Activated CD4-positive, alpha-beta T cell treated with anti-CD3 and anti-CD28 coated beads, Interleukin-2, Interleukin-4, amounts not matched to agents 100 ng/mL and 50 ng/mL, durations not matched to agents 16 hours and 8 hours (primary cell): ENCODE data around the gene TTC32.
"Not testable (repeated sequence)": the region's sequence is repeated elsewhere in the genome, so short reads cannot be mapped to it uniquely, and the experiment has no call there.

Source experiments
- DNase-seq: peaks from one replicate; pipeline ENCODE4 v3.0.0-alpha.2; 2020; ENCODE audit warnings: low spot score

The TTC32 gene

DNA sequence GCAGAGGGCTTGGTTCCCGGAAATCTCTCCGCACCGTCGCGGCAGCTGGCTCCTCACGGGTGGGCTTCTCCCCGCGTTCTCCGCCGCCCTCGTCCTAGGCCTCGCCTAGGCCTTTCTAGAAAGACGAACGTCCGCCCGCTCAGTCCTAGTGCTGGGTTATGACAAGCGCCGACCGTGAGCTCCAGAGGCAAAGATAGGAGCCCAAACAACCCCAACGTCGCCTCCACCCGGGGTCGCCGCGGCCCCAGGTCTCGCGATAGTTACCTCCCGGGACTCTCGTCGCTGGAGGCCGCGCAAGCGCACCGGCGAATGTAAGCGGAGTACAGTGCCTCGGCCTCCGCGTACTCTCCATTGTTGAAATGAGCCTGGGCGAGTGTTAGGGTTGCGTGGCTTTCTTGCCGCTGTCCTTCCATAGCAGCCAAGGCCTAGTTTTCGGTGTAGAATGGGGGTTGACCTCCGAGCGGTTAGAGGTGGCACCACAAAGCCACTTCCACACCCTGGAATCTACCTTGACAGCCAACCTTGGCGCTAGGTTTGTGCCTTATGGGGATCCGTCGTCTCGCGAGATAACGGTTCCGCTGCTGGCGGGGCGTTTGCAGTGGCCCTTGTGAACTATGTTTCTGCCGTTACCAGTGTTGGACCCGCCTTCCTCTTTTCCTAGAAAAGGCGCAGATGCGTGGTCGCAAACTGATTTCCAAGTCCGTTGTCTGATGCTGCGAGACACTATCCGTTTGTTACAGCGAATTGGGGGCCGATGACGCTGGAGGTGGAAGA, at the start of gene TTC32:
TTC32 (minus strand) TSS at position 542 of the 774 bp plus-strand sequence; CDS start at position 413, 129 bp downstream.
- peak; percentile 95 for DNase-seq

DNA sequence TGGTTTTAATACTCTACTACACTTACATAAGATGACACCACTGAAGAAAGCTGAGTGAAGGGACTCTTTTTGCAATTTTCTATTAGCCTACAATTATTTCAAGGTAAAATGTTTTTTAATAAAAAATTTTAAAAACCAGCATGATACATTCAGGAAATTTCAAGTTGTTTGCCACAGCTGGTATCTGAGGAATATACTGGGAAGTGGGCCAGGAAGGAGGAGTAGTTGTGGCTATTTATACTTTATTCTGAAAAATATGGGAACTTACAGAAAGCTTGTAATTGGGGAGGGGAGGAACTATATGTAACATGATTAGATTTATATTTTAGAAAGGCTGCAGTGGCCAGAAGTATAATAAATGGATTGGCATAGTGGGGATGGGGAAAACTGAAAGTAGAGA, 47.3 kb upstream of the TTC32 start:
- DNase-seq = no peak

DNA sequence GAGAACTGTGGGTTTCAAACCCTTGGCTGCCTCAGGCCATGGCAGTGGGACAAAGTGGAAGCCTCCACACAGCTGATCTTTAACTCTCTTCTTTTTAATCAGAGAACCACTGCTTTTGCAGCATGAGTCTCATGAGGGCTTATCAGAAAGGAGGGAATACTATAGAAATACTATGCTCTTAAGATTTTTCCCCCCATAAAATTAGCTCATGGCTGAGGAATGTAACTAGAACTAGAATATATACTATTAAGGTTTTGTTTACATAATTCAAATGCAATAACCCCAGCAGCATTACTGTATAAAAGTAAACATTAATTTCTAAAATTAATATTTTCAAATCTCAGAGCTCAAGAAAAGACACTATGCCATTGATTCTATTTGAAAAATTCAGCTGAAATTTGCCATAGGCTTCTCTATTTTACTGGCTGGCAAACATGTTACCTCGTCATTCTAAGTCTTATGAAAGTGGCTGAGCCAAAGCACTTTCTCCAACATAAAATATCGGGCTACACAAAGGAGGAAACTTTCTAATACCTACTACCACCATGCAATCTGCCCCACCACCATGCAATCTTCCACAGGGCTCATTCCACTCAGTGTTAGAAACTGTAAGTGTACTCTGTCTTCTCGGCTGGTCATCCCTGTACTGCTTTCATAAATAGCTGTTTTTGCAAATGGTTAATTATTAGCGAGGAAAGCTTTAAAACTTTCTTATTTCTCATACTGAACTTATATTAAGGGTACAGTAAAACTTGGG, 45.6 kb upstream of the TTC32 start:
- DNase-seq = no peak

DNA sequence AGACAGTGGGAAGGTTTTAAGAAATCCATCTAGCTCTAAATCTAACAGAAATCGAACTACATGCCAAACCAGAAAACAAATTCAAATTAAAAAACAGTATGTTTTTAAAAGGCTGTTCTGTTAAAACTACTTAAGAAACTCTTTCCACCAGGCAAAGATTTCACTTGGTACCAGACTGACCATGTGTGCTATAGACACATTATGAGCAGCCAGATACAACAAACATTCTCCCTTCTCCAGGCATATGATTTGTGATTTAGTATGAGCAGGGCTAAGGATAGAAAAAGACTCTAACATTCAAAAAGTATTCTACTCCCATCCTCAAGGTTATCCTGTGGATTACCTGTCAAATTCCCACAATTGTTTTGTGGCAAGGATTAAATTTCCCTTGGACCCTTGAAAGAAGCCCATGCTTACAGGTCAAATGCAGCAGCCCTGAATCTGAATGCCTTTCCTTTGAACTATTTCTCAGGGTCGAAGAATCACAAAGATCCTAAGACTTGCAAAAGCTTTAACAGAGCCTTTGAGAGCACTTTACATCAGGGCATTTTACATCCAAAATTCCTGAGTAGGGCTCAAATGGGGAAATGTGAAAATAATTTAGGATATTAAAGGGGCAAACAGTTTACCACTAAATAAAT, 42.5 kb upstream of the TTC32 start:
- no peak for DNase-seq

DNA sequence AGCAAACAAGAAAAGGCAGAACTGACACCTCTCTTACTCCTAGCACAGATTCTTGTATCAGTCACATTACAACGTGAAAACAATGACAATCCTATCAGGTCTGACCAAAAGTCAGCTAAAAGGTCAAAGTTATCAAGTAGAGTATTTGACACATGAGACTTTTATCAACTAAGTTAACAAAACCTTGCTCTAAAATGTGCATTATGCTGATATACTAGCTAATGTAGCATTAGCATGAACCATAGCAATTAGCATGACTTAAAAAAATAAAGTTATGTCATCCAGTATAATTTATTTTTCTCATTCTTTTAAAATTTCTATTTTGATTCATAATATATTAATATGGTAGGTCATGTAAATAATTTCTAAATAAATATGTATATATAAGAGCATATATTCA, 41.4 kb upstream of the TTC32 start:
- no peak for DNase-seq

DNA sequence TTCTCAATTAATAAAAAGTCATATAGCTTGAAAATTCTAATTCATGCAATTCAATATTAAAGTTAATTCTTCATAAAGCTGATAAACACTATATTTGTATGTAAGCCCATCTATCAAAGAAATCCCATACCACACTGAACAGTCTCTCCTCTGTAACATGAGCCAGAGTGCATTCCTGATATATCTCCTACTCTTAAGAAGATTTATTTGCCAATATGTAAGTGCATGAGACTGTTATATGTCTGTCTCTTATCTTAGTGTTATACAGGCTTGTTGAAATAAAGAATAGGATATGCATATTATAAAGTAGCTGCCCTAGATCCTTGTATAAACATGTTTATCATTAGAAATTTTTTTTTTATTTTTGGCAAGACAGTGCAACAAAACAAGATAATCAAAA, 40.4 kb upstream of the TTC32 start:
- DNase-seq = no peak

DNA sequence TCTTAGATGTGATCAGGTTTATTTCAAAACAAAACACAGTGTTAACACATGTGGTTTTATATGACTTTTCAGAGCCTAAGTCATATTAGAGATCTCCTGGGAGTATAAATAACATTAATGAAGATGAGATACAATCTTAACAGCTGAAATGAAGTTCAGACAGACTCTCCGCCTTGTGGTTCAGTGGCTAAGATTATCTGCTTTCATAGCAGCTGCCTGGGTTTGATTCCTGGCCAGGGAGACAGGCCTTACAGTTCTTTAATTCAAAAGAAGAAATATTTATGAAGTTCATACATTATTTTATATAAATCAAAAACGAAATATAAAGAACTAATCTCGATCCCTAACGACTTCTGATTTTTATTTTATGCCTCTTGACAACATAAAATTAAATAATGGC, 35.2 kb upstream of the TTC32 start:
- DNase-seq = no peak

DNA sequence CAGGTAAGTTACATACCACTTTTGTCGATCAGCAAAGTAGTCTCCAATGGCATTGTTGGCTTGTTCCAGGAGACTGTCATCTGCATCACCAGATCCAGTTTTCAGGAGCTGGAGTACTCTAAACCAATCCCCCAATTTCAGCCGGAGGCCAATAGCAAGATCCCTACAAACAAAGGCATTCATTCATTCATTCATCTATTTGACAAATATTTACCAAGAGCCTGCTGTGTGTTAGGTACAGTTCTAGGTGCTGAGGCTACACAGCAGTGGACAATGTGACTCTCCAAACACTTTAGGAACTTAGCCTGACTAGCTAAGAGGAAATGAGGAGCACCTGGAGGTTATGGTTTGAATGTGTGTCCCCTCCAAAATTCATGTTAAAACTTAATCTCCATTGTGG, 34.4 kb upstream of the TTC32 start:
- DNase-seq = no peak

DNA sequence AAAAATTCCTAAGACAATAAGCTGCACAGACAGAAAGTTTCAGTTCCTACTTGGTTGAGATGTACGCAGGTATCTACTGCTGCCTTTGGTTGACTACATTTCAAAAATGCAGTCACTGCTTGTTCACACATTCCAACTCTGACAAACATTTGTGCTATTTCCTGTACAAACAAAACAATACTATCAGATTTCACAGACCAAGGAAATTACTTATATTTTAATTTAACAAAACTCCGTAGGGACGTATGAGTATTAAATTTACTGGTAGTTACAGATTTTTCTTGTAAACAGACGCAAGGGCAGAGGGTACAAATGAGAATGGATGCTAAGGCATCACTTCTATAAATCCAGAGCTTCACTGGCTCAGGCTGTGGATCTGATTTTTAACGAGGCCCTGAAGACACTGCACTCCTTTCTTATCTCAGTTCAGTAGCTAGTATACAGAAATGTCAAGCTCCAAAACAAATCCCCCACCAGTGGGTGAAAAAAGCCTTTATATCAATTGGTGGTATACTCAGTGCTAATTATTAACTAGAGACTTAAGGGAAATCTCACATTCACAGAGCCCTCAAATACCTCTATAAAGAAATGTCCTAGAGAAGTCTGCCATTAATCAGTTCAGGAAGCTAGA, 31.7 kb upstream of the TTC32 start:
- no peak for DNase-seq

DNA sequence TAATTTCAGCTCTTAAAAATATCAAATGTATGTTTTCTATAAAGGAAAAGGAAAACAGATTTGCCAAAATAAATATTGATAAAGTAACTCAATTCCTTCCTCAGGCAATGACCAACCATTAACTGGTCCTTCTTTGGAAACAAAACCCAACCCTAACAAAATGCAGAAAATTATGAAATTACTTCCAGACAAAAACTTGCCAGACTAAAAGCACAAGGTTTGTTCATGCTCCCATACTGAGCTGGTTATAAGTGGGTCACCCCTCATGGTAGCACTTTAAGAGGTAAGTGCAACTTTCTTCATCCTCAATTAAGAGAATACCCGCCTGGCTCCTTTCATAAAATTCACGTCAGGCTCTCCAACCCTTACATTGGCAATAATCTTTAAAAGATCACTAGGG, 31.1 kb upstream of the TTC32 start:
- DNase-seq = no peak

DNA sequence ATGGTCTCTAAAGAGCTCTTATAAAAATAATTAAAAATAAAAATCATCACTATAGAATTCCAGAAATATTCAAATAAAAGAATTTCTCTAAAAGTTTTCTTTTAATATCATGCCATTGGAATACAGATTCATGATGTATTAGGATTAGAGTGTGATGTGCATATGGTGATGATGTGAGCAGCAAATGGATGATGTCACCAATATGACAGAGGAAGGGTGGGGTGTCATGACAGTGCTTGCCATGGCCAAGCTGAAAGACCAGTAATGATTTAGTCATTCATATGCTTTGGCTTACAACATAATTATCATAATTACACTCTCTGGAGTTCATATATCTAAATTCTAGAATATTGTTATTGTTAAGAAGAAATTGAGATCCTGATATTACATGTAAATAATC, 27.4 kb upstream of the TTC32 start:
- no peak for DNase-seq

DNA sequence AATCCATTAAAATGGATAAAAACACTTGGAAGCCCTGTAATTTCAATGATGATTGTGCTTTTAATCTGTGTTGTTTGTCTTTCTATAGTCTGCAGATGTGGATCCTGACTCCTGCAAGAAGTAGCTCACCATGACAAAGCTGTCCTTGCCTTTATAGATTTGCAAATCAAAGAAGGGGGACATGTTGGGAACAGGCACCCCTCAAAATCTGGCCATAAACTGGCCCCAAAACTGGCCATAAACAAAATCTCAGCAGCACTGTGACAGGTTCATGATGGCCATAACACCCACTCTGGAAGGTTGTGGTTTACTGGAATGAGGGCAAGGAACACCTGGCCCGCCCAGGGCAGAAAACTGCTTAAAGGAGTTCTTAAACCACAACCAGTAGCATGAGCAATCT, 26.0 kb upstream of the TTC32 start:
- not testable (repeated sequence) for DNase-seq

DNA sequence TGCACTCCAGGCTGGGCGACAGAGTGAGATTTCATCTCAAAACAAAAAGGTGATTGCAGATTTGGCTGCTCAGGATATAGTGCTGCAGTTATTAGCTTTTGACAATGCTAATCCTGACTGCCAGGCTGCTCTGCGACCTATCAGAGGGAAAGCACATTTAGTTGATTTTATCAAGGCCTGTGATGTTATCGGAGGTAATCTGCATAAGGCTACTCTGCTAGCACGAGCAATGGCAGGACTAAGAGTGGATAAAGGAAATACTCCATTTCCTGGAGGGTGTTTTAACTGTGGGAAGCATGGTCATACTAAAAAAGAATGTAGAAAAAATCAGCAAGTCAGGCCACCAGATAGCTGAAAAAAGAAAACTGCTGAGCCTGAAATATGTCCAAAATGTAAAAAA, 22.7 kb upstream of the TTC32 start:
- not testable (repeated sequence) for DNase-seq

DNA sequence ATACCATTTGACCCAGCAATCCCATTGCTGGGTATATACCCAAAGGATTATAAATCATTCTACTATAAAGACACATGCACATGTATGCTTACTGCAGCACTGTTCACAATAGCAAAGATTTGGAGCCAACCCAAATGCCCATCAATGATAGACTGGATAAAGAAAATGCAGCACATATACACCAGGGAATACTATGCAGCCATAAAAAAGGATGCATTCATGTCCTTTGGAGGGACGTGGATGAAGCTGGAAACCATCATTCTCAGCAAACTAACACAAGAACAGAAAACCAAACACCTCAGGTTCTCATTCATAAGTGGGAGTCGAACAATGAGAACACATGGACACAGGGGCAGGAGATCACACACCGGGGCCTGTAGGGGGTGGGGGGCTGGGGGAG, 20.4 kb upstream of the TTC32 start:
- DNase-seq = not testable (repeated sequence)

DNA sequence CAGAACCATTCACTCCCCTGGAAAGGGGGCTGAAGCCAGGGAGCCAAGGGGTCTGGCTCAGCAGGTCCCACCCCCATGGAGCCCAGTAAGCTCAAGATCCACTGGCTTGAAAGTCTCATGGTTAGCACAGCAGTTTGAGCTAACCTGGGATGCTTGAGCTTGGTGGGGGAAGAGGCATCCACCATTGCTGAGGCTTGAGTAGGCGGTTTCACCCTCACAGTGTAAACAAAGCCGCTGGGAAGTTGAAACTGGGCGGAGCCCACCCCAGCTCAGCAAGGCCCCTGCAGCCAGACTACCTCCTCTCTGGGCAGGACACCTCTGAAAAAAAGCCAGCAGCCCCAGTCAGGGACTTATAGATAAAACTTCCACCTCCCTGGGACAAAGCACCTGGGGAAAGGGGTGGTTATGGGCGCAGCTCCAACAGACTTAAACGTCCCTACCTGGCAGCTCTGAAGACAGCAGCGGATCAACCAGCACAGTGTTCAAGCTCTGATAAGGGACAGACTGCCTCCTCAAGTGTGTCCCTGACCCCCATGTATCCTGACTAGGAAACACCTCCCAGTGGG, 14.7 kb upstream of the TTC32 start:
- DNase-seq = no peak

DNA sequence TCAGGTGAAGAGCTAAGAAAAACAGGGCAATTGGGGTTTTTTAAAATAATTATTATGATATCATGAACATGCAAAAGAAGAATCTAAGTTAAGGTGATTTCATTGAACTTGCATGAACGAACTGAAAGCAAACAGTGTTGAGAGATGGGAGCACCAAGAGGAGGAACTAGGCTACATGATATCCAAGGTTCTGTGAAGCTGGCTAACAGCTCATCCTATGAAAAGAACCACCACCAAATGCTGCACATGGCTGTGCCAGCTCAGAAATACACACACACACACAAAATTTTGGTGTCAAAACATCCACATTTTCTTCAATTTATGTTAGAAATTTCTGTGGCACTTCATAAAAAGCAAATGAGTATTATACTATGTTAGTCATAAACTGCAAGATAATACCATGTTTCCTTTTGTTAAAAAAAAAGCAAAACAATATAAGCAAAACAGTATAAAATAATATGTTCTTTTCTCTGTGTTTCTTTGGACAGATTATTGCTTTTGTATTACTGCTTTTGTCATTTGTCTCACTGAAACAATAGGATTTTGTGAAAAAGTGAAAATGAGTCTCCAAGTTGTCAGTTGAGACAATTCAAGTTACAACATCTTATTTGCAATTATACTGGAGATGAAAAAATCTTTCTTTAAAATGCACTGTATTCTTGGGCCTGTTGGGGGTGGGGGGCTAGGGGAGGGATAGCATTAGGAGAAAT, 12.6 kb upstream of the TTC32 start:
- no peak for DNase-seq

DNA sequence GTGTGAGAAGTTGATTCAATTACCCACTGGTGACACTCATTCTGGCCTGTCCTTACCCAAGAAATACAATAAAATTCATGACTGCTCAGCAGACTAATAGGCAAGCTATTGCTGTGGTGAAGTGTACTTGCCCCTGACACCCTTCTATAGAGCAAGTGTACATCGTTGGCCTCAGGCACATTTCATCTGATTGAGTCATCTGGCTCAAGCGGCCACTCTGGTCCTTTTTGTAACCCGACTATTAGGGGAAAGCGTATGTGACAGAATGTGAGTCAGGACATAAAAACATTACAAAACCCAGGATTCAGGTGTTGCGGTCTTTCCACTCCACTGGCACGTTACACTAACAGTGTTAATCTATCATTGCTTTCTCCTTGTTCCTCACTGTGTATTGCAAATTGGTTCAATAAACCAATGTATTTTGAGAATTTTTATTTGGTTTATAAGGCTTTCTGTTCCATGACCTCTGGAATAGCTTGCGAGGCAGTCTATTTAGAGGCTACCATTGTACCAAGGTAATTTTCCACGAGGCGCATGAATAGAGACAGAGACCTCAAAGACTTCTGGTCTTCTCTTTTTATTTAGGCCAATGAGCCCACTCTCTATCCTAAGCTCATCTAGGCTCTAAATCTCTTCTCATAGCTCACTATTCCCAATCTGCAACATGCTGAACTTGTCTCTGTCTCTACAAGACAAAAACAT, 10.2 kb upstream of the TTC32 start:
- DNase-seq = no peak

DNA sequence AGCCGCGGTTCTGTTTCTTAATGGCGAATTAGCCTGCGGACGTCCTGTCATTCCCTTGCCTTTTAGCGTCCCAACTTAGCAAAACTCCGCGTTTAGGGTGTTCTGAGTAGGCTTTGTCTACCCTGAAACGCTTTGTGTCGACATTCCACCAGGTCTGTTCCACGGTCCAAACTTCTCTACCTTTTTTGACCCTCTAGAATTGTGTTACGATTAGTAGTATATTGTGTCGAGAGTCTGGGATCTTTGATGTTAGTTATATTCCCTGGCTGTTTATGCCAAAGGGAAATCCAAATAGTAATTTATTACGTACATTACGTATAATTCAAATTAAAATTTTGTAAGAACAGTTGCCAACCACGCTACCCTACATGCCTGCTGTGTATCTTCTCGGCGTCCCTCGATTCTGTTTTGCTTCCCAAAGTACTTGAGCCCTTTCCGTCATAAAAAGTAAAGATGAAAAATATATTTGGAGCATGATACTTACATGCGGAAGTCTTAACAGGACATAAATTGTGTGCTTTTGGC, 495 bp upstream of the TTC32 start:
- no peak for DNase-seq

DNA sequence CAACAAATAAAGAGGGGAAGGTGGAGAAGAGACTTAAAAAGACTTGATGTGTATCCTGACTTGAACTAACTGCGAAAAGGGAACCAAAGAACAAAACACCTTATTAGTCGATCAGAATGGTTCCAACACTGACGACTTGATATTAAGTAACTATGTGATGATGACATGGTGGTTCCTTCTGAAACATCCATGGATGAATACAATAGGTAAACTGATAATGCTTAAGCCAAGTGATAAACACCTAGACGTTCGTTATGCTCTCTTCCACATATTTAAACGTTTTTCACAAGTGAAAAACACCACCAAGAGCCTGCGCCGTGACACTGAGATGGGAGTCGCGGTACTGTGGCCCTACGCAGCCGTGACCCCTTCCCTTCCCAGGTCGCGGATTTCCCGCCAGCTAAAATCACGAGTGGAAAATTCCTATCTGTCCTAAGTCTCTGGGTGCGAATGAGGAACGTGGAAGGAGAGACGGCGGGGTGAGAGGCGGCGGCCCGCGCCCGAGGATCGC, 797 bp downstream of the TTC32 start:
- DNase-seq = peak; percentile 9
